Mesenchymal stem cell (in vitro differentiated cells and primary cell): ENCODE results near the gene FOXP2.
"Not testable (repeated sequence)": the region's sequence is repeated elsewhere in the genome, so short reads cannot be mapped to it uniquely, and the experiment has no call there.

Experiments
- DNase-seq: peaks from one replicate; pipeline ENCODE4 v3.0.0-alpha.2; 2013
- H2AFZ ChIP-seq: one replicate; pipeline ENCODE4 v1.6.1; 2013; ENCODE audit warnings: low read depth, mild to moderate bottlenecking, control low read depth, inconsistent platforms, low read length, moderate library complexity
- H2AK5ac ChIP-seq: 2 replicates; pipeline ENCODE4 v1.6.1; 2013; ENCODE audit warnings: low read length, moderate library complexity, mild to moderate bottlenecking, inconsistent platforms; ENCODE audit not compliant: severe bottlenecking
- H2BK120ac ChIP-seq: one replicate; pipeline ENCODE4 v1.6.1; 2013; ENCODE audit warnings: low read depth, mild to moderate bottlenecking, inconsistent platforms, low read length, moderate library complexity
- H2BK12ac ChIP-seq, 2 experiments: one replicate each; pipeline ENCODE4 v1.6.1; 2013; ENCODE audit warnings: inconsistent platforms in 2 of 2, low read length in 2 of 2, mild to moderate bottlenecking in 2 of 2, moderate library complexity in 2 of 2, control low read depth in 1 of 2
- H2BK15ac ChIP-seq: one replicate; pipeline ENCODE4 v1.6.1; 2013; ENCODE audit warnings: mild to moderate bottlenecking, low read depth, inconsistent platforms; ENCODE audit not compliant: poor library complexity, severe bottlenecking
- H2BK5ac ChIP-seq: 2 replicates; pipeline ENCODE4 v1.6.1; 2013; ENCODE audit warnings: low read depth, mild to moderate bottlenecking, low read length, control low read depth, inconsistent platforms; ENCODE audit not compliant: poor library complexity, severe bottlenecking
- H3K14ac ChIP-seq, 2 experiments: one replicate each; pipeline ENCODE4 v1.6.1; 2013; ENCODE audit warnings: inconsistent platforms in 2 of 2, low read length in 2 of 2, control low read depth in 1 of 2, mild to moderate bottlenecking in 1 of 2, moderate library complexity in 1 of 2
- H3K18ac ChIP-seq, 2 experiments: one replicate each; pipeline ENCODE4 v1.6.1; 2013; ENCODE audit warnings: inconsistent platforms in 2 of 2, low read length in 2 of 2, control low read depth in 1 of 2, low read depth in 1 of 2, mild to moderate bottlenecking in 1 of 2
- H3K23ac ChIP-seq, 2 experiments: one replicate each; pipeline ENCODE4 v1.6.1; 2013; ENCODE audit warnings: inconsistent platforms in 2 of 2, low read length in 2 of 2, mild to moderate bottlenecking in 2 of 2, moderate library complexity in 2 of 2, control low read depth in 1 of 2
- H3K27ac ChIP-seq: 2 replicates; pipeline ENCODE4 v1.5.1; 2013; ENCODE audit warnings: mild to moderate bottlenecking, moderate library complexity, low read length, control low read depth, inconsistent platforms; ENCODE audit not compliant: poor library complexity, severe bottlenecking
- H3K27me3 ChIP-seq, 2 experiments: 2 replicates each; pipeline versions ENCODE4 v1.6.1 to v1.7.0; 2013; ENCODE audit warnings: low read length in 2 of 2, mild to moderate bottlenecking in 2 of 2, moderate library complexity in 2 of 2, control low read depth in 1 of 2, inconsistent platforms in 1 of 2; ENCODE audit not compliant: control insufficient read depth in 1 of 2, insufficient read depth in 1 of 2
- H3K36me3 ChIP-seq, 2 experiments: 2 replicates each; pipeline versions ENCODE4 v1.6.1 to v1.7.0; 2013; ENCODE audit warnings: low read length in 2 of 2, control low read depth in 1 of 2, inconsistent platforms in 1 of 2, low read depth in 1 of 2, mild to moderate bottlenecking in 1 of 2; ENCODE audit not compliant: insufficient read depth in 2 of 2, control insufficient read depth in 1 of 2
- H3K4ac ChIP-seq, 2 experiments: one replicate each; pipeline ENCODE4 v1.6.1; 2013; ENCODE audit warnings: inconsistent platforms in 2 of 2, low read length in 2 of 2, mild to moderate bottlenecking in 2 of 2, moderate library complexity in 2 of 2, control low read depth in 1 of 2, low read depth in 1 of 2
- H3K4me1 ChIP-seq: 2 replicates; pipeline ENCODE4 v1.6.1; 2013; ENCODE audit warnings: low read depth, low read length, control low read depth; ENCODE audit not compliant: control insufficient read depth, insufficient read depth
- H3K4me2 ChIP-seq: 2 replicates; pipeline ENCODE4 v1.6.1; 2013; ENCODE audit warnings: low read length, mild to moderate bottlenecking, inconsistent platforms; ENCODE audit not compliant: poor library complexity, severe bottlenecking
- H3K4me3 ChIP-seq, 2 experiments: 2 replicates each; pipeline versions ENCODE4 v1.5.1 to v1.7.0; 2013; ENCODE audit warnings: low read length in 2 of 2, mild to moderate bottlenecking in 2 of 2, control low read depth in 1 of 2, low read depth in 1 of 2; ENCODE audit not compliant: insufficient read depth in 1 of 2
- H3K79me1 ChIP-seq: replicated peaks from 2 replicates; pipeline ENCODE4 v1.6.1; 2013; ENCODE audit warnings: mild to moderate bottlenecking, control low read depth, low read length, inconsistent platforms; ENCODE audit not compliant: poor library complexity, severe bottlenecking
- H3K9ac ChIP-seq: 2 replicates; pipeline ENCODE4 v1.7.0; 2013; ENCODE audit warnings: mild to moderate bottlenecking, low read length, moderate library complexity
- H3K9me3 ChIP-seq: 2 replicates; pipeline ENCODE4 v1.7.0; 2013; ENCODE audit warnings: mild to moderate bottlenecking, low read length; ENCODE audit not compliant: control insufficient read depth
- H4K8ac ChIP-seq: one replicate; pipeline ENCODE4 v1.6.1; 2013; ENCODE audit warnings: inconsistent platforms, mild to moderate bottlenecking, low read length, moderate library complexity
- H4K91ac ChIP-seq: one replicate; pipeline ENCODE4 v1.6.1; 2013; ENCODE audit warnings: mild to moderate bottlenecking, low read length, inconsistent platforms
- WGBS: methylation state at CpG from one replicate; pipeline ENCODE4 v1.1.7; 2013; ENCODE audit warnings: mixed read lengths; 5-methylcytosine and 5-hydroxymethylcytosine counted together

Gene FOXP2

GRCh38 chr7:114488696-114489095, 74.1 kb downstream of the FOXP2 start:
- Histone ChIP-seq H2BK12ac (no peak overlapping the region), H4K91ac (no peak overlapping the region), H2BK5ac (no peak overlapping the region), H3K14ac (no peak overlapping the region), H3K4me3 (no peak overlapping the region), H2AFZ (no peak overlapping the region), H3K79me1 (no peaks in the 10 kb centered on the region), H2BK15ac (no peak overlapping the region), H3K27me3 (no peaks in the 10 kb centered on the region), H3K9me3 (peaks cover 9% of the 10 kb centered on the region), H3K4me1 (no peaks in the 10 kb centered on the region), H2BK120ac (no peak overlapping the region), H3K4ac (no peak overlapping the region), H4K8ac (no peak overlapping the region), H3K18ac (no peak overlapping the region), H3K36me3 (no peaks in the 10 kb centered on the region), H3K9ac (no peak overlapping the region), H3K4me2 (no peak overlapping the region), H3K27ac (no peak overlapping the region), H2AK5ac (no peak overlapping the region), H3K23ac (no peak overlapping the region)
- DNase-seq, result no peak
- WGBS, result no CpG with 5 or more reads among the region's 2 CpGs

GRCh38 chr7:114497491-114497890, 82.9 kb downstream of the FOXP2 start:
- H4K8ac ChIP-seq, H3K4me2 ChIP-seq, H3K23ac ChIP-seq, H3K4me3 ChIP-seq, H3K9ac ChIP-seq, H3K14ac ChIP-seq, H3K4me1 ChIP-seq, H2BK5ac ChIP-seq, H4K91ac ChIP-seq, H2BK120ac ChIP-seq, H2BK12ac ChIP-seq, H3K9me3 ChIP-seq, H2BK15ac ChIP-seq, H3K79me1 ChIP-seq, H3K4ac ChIP-seq, H3K36me3 ChIP-seq, H3K27me3 ChIP-seq, DNase-seq, H2AFZ ChIP-seq, H3K18ac ChIP-seq, H2AK5ac ChIP-seq, H3K27ac ChIP-seq: not testable (repeated sequence)
- WGBS, result no CpG with 5 or more reads among the region's 1 CpG

- no peak overlapping the region for H3K14ac ChIP-seq
- no peaks in the 10 kb centered on the region for H3K27me3 ChIP-seq
- no peak overlapping the region for H3K4ac ChIP-seq
- H4K8ac ChIP-seq, result no peak overlapping the region
- H3K36me3 ChIP-seq, result peaks cover 0 to 3% of the 10 kb centered on the region in 2 experiments
- H2BK15ac ChIP-seq, result no peak overlapping the region
- no peak overlapping the region for H3K18ac ChIP-seq
- H3K23ac ChIP-seq, result no peak overlapping the region
- no peaks in the 10 kb centered on the region for H3K79me1 ChIP-seq
- 55% methylated on average over 3 of the region's 5 CpGs for WGBS
- H3K4me2 ChIP-seq, result no peak overlapping the region
- DNase-seq, result peak; percentile 6
- no peak overlapping the region for H2AK5ac ChIP-seq
- H3K27ac ChIP-seq, result no peak overlapping the region
- no peaks in the 10 kb centered on the region for H3K9me3 ChIP-seq
- no peak overlapping the region for H2BK5ac ChIP-seq
- no peak overlapping the region for H4K91ac ChIP-seq
- H3K9ac ChIP-seq, result peak overlapping the region; percentile 57
- H2BK120ac ChIP-seq, result no peak overlapping the region
- no peak overlapping the region for H2BK12ac ChIP-seq
- peak overlapping the region in 1 of 2 experiments; percentile 30 for H3K4me3 ChIP-seq
- H2AFZ ChIP-seq, result no peak overlapping the region
- no peaks in the 10 kb centered on the region for H3K4me1 ChIP-seq
Measured at GRCh38 chr7:114502454-114503254, 88.0 kb downstream of the FOXP2 start.

DNA sequence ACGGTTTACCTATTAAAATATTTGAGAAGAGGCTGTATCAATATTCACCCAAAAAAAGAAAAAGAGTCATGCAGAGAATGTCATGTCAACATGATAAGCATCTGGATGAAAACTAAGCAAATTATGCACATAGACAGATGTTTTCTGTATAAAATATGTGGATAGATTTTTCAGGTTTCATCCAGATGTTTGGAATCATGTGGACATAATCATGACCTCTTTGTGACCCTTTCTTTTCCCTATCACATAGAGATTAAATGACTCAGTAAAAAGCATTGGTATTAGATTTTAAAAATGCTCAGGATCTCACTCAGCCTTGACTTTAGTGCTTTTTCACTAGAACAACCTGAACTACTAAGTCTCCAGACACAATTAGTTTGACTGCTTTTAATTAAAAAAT, 90.0 kb downstream of the FOXP2 start:
- no peaks in the 10 kb centered on the region for H3K36me3 ChIP-seq
- no peaks in the 10 kb centered on the region for H3K4me1 ChIP-seq
- DNase-seq, result no peak
- WGBS, result no CpG with 5 or more reads among the region's 1 CpG
- H2BK15ac ChIP-seq, result no peak overlapping the region
- H3K9ac ChIP-seq, result no peak overlapping the region
- no peak overlapping the region for H3K27ac ChIP-seq
- no peak overlapping the region for H3K23ac ChIP-seq
- no peak overlapping the region for H3K4me2 ChIP-seq
- no peak overlapping the region for H2BK12ac ChIP-seq
- no peak overlapping the region for H3K14ac ChIP-seq
- no peak overlapping the region for H4K91ac ChIP-seq
- H2AK5ac ChIP-seq, result no peak overlapping the region
- no peaks in the 10 kb centered on the region for H3K27me3 ChIP-seq
- no peak overlapping the region for H2AFZ ChIP-seq
- no peak overlapping the region for H4K8ac ChIP-seq
- no peak overlapping the region for H3K18ac ChIP-seq
- H3K4me3 ChIP-seq, result no peak overlapping the region
- H3K9me3 ChIP-seq, result no peaks in the 10 kb centered on the region
- H2BK5ac ChIP-seq, result no peak overlapping the region
- H3K79me1 ChIP-seq, result no peaks in the 10 kb centered on the region
- H3K4ac ChIP-seq, result no peak overlapping the region
- no peak overlapping the region for H2BK120ac ChIP-seq
